HL-60 (cell line): ENCODE results near the gene HBA1.

ENCODE experiments used
- CTCF ChIP-seq: IDR thresholded peaks from one replicate; pipeline ENCODE4 v1.5.1; 2011; ENCODE audit warnings: low read length, control low read depth, inconsistent platforms; ENCODE audit not compliant: insufficient read depth
- POLR2AphosphoS5 ChIP-seq: IDR thresholded peaks from 2 replicates; pipeline ENCODE4 v1.6.1; 2012; ENCODE audit warnings: low read depth
- SPI1 ChIP-seq: IDR thresholded peaks from 2 replicates; pipeline ENCODE4 v1.6.1; 2012; ENCODE audit warnings: low read depth, mild to moderate bottlenecking, borderline replicate concordance

- TF ChIP-seq CTCF (no peak), POLR2AphosphoS5 (no peak), SPI1 (no peak)
Observed at GRCh38 chr16:179211-180092, 3.0 kb downstream of the HBA1 start.
